CD14-positive monocyte (primary cell): ENCODE data around the gene METTL17. TPM values are rescaled to one million over a fixed set of nuclear protein-coding genes. Genes with fewer than 3 reads are reported as not detected.

ENCODE experiments used
- DNase-seq, 3 donors: peaks; one replicate each; pipeline ENCODE4 v3.0.0-alpha.2; 2011 to 2022
- H2AFZ ChIP-seq: 2 replicates; pipeline ENCODE4 v1.6.0; 2012; ENCODE audit warnings: mild to moderate bottlenecking, low read depth, low read length, inconsistent platforms; ENCODE audit not compliant: insufficient read depth, poor library complexity, severe bottlenecking
- H3K27ac ChIP-seq, 2 donors: 1 replicate in 1 of 2; 2 replicates in 1 of 2; pipeline ENCODE4 v1.5.1; 2012 to 2013; ENCODE audit warnings: low read length in 2 of 2, control low read depth in 1 of 2, inconsistent platforms in 1 of 2, low read depth in 1 of 2, mild to moderate bottlenecking in 1 of 2
- H3K27me3 ChIP-seq, 2 donors: one replicate each; pipeline versions ENCODE4 v1.6.0 to v1.6.1; 2011 to 2013; ENCODE audit warnings: low read length in 2 of 2; ENCODE audit not compliant: control insufficient read depth in 2 of 2, insufficient read depth in 2 of 2
- H3K36me3 ChIP-seq, 2 donors: replicated peaks in 1 of 2; 1 replicate in 1 of 2; 2 replicates in 1 of 2; pipeline versions ENCODE4 v1.5.1 to v1.6.1; 2012 to 2013; ENCODE audit warnings: low read length in 2 of 2, control low read depth in 1 of 2, inconsistent platforms in 1 of 2, mild to moderate bottlenecking in 1 of 2; ENCODE audit not compliant: insufficient read depth in 2 of 2, control insufficient read depth in 1 of 2
- H3K4me1 ChIP-seq, 2 donors: 1 replicate in 1 of 2; 2 replicates in 1 of 2; pipeline versions ENCODE4 v1.5.1 to v1.6.1; 2012 to 2013; ENCODE audit warnings: low read length in 2 of 2, control low read depth in 1 of 2, inconsistent platforms in 1 of 2, mild to moderate bottlenecking in 1 of 2, moderate library complexity in 1 of 2; ENCODE audit not compliant: insufficient read depth in 2 of 2, control insufficient read depth in 1 of 2
- H3K4me2 ChIP-seq: replicated peaks from 2 replicates; pipeline ENCODE3; 2012; ENCODE audit warnings: low read length, moderate library complexity, mild to moderate bottlenecking; ENCODE audit not compliant: poor library complexity, severe bottlenecking; ENCODE audit errors: extremely low read depth
- H3K4me3 ChIP-seq, 3 experiments: fragments of 200-600 bp in 1 of 3; sonication (generic) in 1 of 3; replicated peaks in 1 of 3; 1 replicate in 2 of 3; 2 replicates in 1 of 3; pipeline ENCODE4 v1.5.1; 2011 to 2013; ENCODE audit warnings: low read length in 3 of 3, mild to moderate bottlenecking in 3 of 3, control low read depth in 2 of 3, low read depth in 2 of 3, inconsistent platforms in 1 of 3, moderate library complexity in 1 of 3
- H3K79me2 ChIP-seq: 2 replicates; pipeline ENCODE4 v1.6.0; 2012; ENCODE audit warnings: mild to moderate bottlenecking, control low read depth, inconsistent platforms, low read length, moderate library complexity; ENCODE audit not compliant: insufficient read depth
- H3K9ac ChIP-seq: 2 replicates; pipeline ENCODE4 v1.6.0; 2017; ENCODE audit warnings: low read length, mild to moderate bottlenecking; ENCODE audit not compliant: insufficient read depth, poor library complexity, severe bottlenecking
- H3K9me3 ChIP-seq, 2 donors: replicated peaks in 1 of 2; 1 replicate in 1 of 2; 2 replicates in 1 of 2; pipeline versions ENCODE4 v1.5.1 to v1.6.1; 2012 to 2013; ENCODE audit warnings: low read length in 2 of 2, control low read depth in 1 of 2; ENCODE audit not compliant: control insufficient read depth in 1 of 2, insufficient read depth in 1 of 2
- H4K20me1 ChIP-seq: 2 replicates; pipeline ENCODE4 v1.6.0; 2012; ENCODE audit warnings: mild to moderate bottlenecking, low read length, control low read depth, moderate library complexity; ENCODE audit not compliant: insufficient read depth
- H3K27ac Mint-ChIP-seq, 7 donors: one replicate each; pipeline ENCODE4 v1.8.0; 2020; ENCODE audit warnings: mild to moderate bottlenecking in 7 of 7, mixed read lengths in 7 of 7, moderate library complexity in 6 of 7, inconsistent platforms in 2 of 7
- H3K27me3 Mint-ChIP-seq, 3 donors: one replicate each; pipeline ENCODE4 v1.8.0; 2021 to 2022; ENCODE audit warnings: low read depth in 3 of 3, mild to moderate bottlenecking in 3 of 3, mixed read lengths in 3 of 3, moderate library complexity in 3 of 3, inconsistent platforms in 1 of 3
- H3K36me3 Mint-ChIP-seq, 2 donors: one replicate each; pipeline ENCODE4 v1.8.0; 2020; ENCODE audit warnings: mixed read lengths in 2 of 2, inconsistent platforms in 1 of 2, mild to moderate bottlenecking in 1 of 2
- H3K4me1 Mint-ChIP-seq: one replicate; pipeline ENCODE4 v1.8.0; 2020; ENCODE audit warnings: mild to moderate bottlenecking, mixed read lengths
- H3K4me3 Mint-ChIP-seq, 2 donors: one replicate each; pipeline ENCODE4 v1.8.0; 2020; ENCODE audit warnings: mild to moderate bottlenecking in 2 of 2, mixed read lengths in 2 of 2, moderate library complexity in 1 of 2
- H3K9me3 Mint-ChIP-seq, 7 donors: one replicate each; pipeline ENCODE4 v1.8.0; 2020 to 2022; ENCODE audit warnings: mixed read lengths in 7 of 7, mild to moderate bottlenecking in 6 of 7, moderate library complexity in 6 of 7, inconsistent platforms in 2 of 7
- WGBS: methylation state at CpG from one replicate; pipeline ENCODE4 v1.1.5; 2013; ENCODE audit warnings: missing lambda C conversion rate; ENCODE audit not compliant: insufficient coverage; 5-methylcytosine and 5-hydroxymethylcytosine counted together
- intact Hi-C, 2 donors: fragments of 100-400 bp; cut with micrococcal nuclease; formaldehyde crosslinking; loops; one replicate each; pipeline versions ENCODE4 v1.15.0 to v1.15.1; 2023
- polyA plus RNA-seq, 3 donors: library from polyadenylated mRNA; depleted of rRNA in 1 of 3; unstranded in 2 of 3; stranded (reverse) in 1 of 3; fragments of 300-500 nt in 2 of 3; fragments of >200 nt in 1 of 3; fragmentation: Illumina TruSeq in 2 of 3; gene quantifications; 1 replicate in 2 of 3; 2 replicates in 1 of 3; pipeline ENCODE4 v1.2.3, GENCODE V29; 2012 to 2021
- TF ChIP-seq, protein P1 (sequence below): fragments of 200-600 bp; IDR thresholded peaks from one replicate; pipeline ENCODE4 v1.8.0; 2022; ENCODE audit warnings: antibody characterized with exemption, mild to moderate bottlenecking

Gene METTL17
- polyA plus RNA-seq, 3 donors, result 20.1 to 137 (median 21.1) TPM

- Histone ChIP-seq H3K36me3 (no peaks in the 10 kb centered on the region), H3K9ac (no peak overlapping the region), H4K20me1 (no peaks in the 10 kb centered on the region), H3K27me3 (no peaks in the 10 kb centered on the region), H3K27ac (no peak overlapping the region), H3K4me1 (peaks cover 7 to 8% of the 10 kb centered on the region in 2 donors), H2AFZ (no peak overlapping the region), H3K4me2 (no peak overlapping the region), H3K4me3 (no peak overlapping the region), H3K79me2 (no peaks in the 10 kb centered on the region), H3K9me3 (no peaks in the 10 kb centered on the region)
- H3K4me1 Mint-ChIP-seq, result no peaks in the 10 kb centered on the region
- no peak for DNase-seq
- H3K36me3 Mint-ChIP-seq, result no peaks in the 10 kb centered on the region
- H3K4me3 Mint-ChIP-seq, result no peak overlapping the region
- H3K27ac Mint-ChIP-seq, result no peak overlapping the region
- peaks cover 0 to 1% (median 0%) of the 10 kb centered on the region in 7 donors for H3K9me3 Mint-ChIP-seq
- intact Hi-C loops, result loop anchor here in 1 of 2 donors (10.0 kb wide), 1 partner anchor 284 kb away; no protein-coding TSS in a partner anchor
- 20% methylated on average over 1 of the region's 1 CpG for WGBS
- H3K27me3 Mint-ChIP-seq, result peaks cover 1 to 4% (median 3%) of the 10 kb centered on the region in 3 donors
- TF ChIP-seq, protein P1, sequence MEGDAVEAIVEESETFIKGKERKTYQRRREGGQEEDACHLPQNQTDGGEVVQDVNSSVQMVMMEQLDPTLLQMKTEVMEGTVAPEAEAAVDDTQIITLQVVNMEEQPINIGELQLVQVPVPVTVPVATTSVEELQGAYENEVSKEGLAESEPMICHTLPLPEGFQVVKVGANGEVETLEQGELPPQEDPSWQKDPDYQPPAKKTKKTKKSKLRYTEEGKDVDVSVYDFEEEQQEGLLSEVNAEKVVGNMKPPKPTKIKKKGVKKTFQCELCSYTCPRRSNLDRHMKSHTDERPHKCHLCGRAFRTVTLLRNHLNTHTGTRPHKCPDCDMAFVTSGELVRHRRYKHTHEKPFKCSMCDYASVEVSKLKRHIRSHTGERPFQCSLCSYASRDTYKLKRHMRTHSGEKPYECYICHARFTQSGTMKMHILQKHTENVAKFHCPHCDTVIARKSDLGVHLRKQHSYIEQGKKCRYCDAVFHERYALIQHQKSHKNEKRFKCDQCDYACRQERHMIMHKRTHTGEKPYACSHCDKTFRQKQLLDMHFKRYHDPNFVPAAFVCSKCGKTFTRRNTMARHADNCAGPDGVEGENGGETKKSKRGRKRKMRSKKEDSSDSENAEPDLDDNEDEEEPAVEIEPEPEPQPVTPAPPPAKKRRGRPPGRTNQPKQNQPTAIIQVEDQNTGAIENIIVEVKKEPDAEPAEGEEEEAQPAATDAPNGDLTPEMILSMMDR, result no peak
Measured at GRCh38 chr14:20978687-20979086, 11.1 kb upstream of the METTL17 start.

DNA sequence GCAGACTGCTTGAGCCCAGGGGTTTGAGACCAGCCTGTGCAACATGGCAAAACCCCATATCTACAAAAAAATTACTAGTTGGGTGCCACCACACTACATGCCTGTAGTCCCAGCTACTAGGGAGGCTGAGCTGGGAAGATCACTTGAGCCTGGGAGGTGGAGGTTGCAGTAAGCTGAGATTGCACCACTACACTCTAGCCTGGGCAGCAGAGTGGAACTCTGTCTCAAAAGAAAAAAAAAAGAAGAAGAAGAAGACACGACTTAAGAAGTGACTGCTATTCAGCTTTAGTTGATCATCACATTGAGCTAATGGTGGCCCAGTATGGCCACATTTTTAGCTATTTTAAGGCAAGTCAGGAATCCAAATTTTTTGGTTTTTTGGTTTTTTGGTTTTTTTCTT lies 8.9 kb upstream of the METTL17 start:
- H3K27me3 Mint-ChIP-seq, result peaks cover 1 to 4% (median 3%) of the 10 kb centered on the region in 3 donors
- Histone ChIP-seq H3K27me3 (no peaks in the 10 kb centered on the region), H3K79me2 (no peaks in the 10 kb centered on the region), H3K4me2 (no peak overlapping the region), H2AFZ (no peak overlapping the region), H3K9me3 (no peaks in the 10 kb centered on the region), H3K4me1 (peaks cover 20% of the 10 kb centered on the region in 2 donors), H4K20me1 (no peaks in the 10 kb centered on the region), H3K36me3 (no peaks in the 10 kb centered on the region), H3K4me3 (no peak overlapping the region), H3K27ac (no peak overlapping the region), H3K9ac (no peak overlapping the region)
- 0% methylated on average over 1 of the region's 1 CpG for WGBS
- H3K27ac Mint-ChIP-seq, result peak overlapping the region in 1 of 7 donors; percentile 30
- no peak overlapping the region for H3K4me3 Mint-ChIP-seq
- intact Hi-C loops, result no loop called here
- peaks cover 0 to 1% (median 0%) of the 10 kb centered on the region in 7 donors for H3K9me3 Mint-ChIP-seq
- DNase-seq, result no peak
- no peaks in the 10 kb centered on the region for H3K36me3 Mint-ChIP-seq
- peaks cover 11% of the 10 kb centered on the region for H3K4me1 Mint-ChIP-seq
- TF ChIP-seq, protein P1, result no peak
